ENCODE results near the gene ZNF536. TPM values are rescaled to one million over a fixed set of nuclear protein-coding genes. Genes with fewer than 3 reads are reported as not detected.

The ZNF536 gene
- total and polyA plus RNA-seq, 2 donors (not counting 3 experiments of a cell fraction or from before 2014, with no cell fraction given), result not detected

- Histone ChIP-seq H3K4me3 (replicated peaks in 1 of 3; ENCODE audit: insufficient read depth in 1 of 3, low read depth in 1 of 3, low read length in 3 of 3) (no peak overlapping the region), H3K9ac (replicated peaks; ENCODE audit: extremely low read depth, insufficient read depth, low read length) (no peak overlapping the region), H3K27ac (ENCODE audit: insufficient read depth, low read depth, low read length) (no peak overlapping the region), H3K79me2 (ENCODE audit: control insufficient read depth, insufficient read depth, low read length) (no peaks in the 10 kb centered on the region), H3K4me1 (ENCODE audit: control insufficient read depth, extremely low read depth, insufficient read depth, low read length) (no peaks in the 10 kb centered on the region), H3K4me2 (ENCODE audit: insufficient read depth, low read length) (no peak overlapping the region), H3K27me3 (ENCODE audit: control insufficient read depth in 2 of 2, insufficient read depth in 2 of 2, low read length in 2 of 2) (no peaks in the 10 kb centered on the region), H3K9me1 (replicated peaks; ENCODE audit: control insufficient read depth, extremely low read depth, insufficient read depth, low read length) (no peaks in the 10 kb centered on the region), H3K36me3 (ENCODE audit: control insufficient read depth in 2 of 2, extremely low read depth in 1 of 2, insufficient read depth in 2 of 2, low read length in 2 of 2) (no peaks in the 10 kb centered on the region), H2AFZ (ENCODE audit: low read depth, low read length) (no peak overlapping the region), H3K9me3 (replicated peaks; ENCODE audit: control insufficient read depth, insufficient read depth, low read length) (peaks cover 5% of the 10 kb centered on the region), H4K20me1 (replicated peaks; ENCODE audit: control insufficient read depth, extremely low read depth, insufficient read depth, low read length) (no peaks in the 10 kb centered on the region)
- intact Hi-C loops (cut with micrococcal nuclease) (no loop called here), dilution Hi-C loops (cut with MboI; ENCODE audit: extremely low pct_ligation_motif_present, low sequenced_read_pairs) (no loop called here)
- no TSS peak for BruUV-seq (replicated peaks)
- ChIA-PET CTCF (no interaction called here), POLR2A (no interaction called here)
- DNase-seq (ENCODE audit: low read depth, low spot score) (no peak), FAIRE-seq (no peak)
- no peak for TF ChIP-seq FOS (IDR thresholded peaks at IDR 0.05; ENCODE audit: borderline replicate concordance, insufficient read depth, low read length)
- no peak for TF ChIP-seq POLR2AphosphoS5 (IDR thresholded peaks at IDR 0.05; ENCODE audit: insufficient read depth, low read depth, low read length)
- no peak for TF ChIP-seq JUN (IDR thresholded peaks at IDR 0.05; ENCODE audit: borderline replicate concordance, insufficient read depth, insufficient read length, low read depth)
- no peak for TF ChIP-seq GATA2 (IDR thresholded peaks at IDR 0.05; ENCODE audit: insufficient read depth, insufficient read length, low read depth, low read length)
- TF ChIP-seq EZH2 (IDR thresholded peaks at IDR 0.05; ENCODE audit: borderline replicate concordance, low read depth, low read length, severe bottlenecking), result no peak
- no peak for TF ChIP-seq MYC (IDR thresholded peaks at IDR 0.05; ENCODE audit: low read depth, low read length)
These were observed 150.2 kb downstream of the ZNF536 start for GRCh38 chr19:30522341-30522740.

- ChIA-PET POLR2A (no interaction called here), CTCF (no interaction called here)
- no peak for DNase-seq (ENCODE audit: low read depth, low spot score)
- Histone ChIP-seq H3K9me3 (replicated peaks; ENCODE audit: control insufficient read depth, insufficient read depth, low read length) (peaks cover 5% of the 10 kb centered on the region), H2AFZ (ENCODE audit: low read depth, low read length) (no peak overlapping the region), H3K27me3 (ENCODE audit: control insufficient read depth in 2 of 2, insufficient read depth in 2 of 2, low read length in 2 of 2) (no peaks in the 10 kb centered on the region), H3K27ac (ENCODE audit: insufficient read depth, low read depth, low read length) (no peak overlapping the region), H4K20me1 (replicated peaks; ENCODE audit: control insufficient read depth, extremely low read depth, insufficient read depth, low read length) (no peaks in the 10 kb centered on the region), H3K36me3 (ENCODE audit: control insufficient read depth in 2 of 2, extremely low read depth in 1 of 2, insufficient read depth in 2 of 2, low read length in 2 of 2) (no peaks in the 10 kb centered on the region), H3K4me2 (ENCODE audit: insufficient read depth, low read length) (no peak overlapping the region), H3K79me2 (ENCODE audit: control insufficient read depth, insufficient read depth, low read length) (no peaks in the 10 kb centered on the region), H3K9me1 (replicated peaks; ENCODE audit: control insufficient read depth, extremely low read depth, insufficient read depth, low read length) (no peaks in the 10 kb centered on the region), H3K9ac (replicated peaks; ENCODE audit: extremely low read depth, insufficient read depth, low read length) (no peak overlapping the region), H3K4me1 (ENCODE audit: control insufficient read depth, extremely low read depth, insufficient read depth, low read length) (no peaks in the 10 kb centered on the region), H3K4me3 (replicated peaks in 1 of 3; ENCODE audit: insufficient read depth in 1 of 3, low read depth in 1 of 3, low read length in 3 of 3) (no peak overlapping the region)
- TF ChIP-seq MAX (IDR thresholded peaks at IDR 0.05; ENCODE audit: insufficient read depth, insufficient read length), result no peak
- TF ChIP-seq GATA2 (IDR thresholded peaks at IDR 0.05; ENCODE audit: insufficient read depth, insufficient read length, low read depth, low read length), result no peak
- no peak for TF ChIP-seq POLR2AphosphoS5 (IDR thresholded peaks at IDR 0.05; ENCODE audit: insufficient read depth, low read depth, low read length)
- no peak for TF ChIP-seq MYC (IDR thresholded peaks at IDR 0.05; ENCODE audit: low read depth, low read length)
- no peak for TF ChIP-seq EZH2 (IDR thresholded peaks at IDR 0.05; ENCODE audit: borderline replicate concordance, low read depth, low read length, severe bottlenecking)
- no peak for TF ChIP-seq CTCF (IDR thresholded peaks at IDR 0.05; ENCODE audit: extremely low read depth in 1 of 2, insufficient read depth in 1 of 2, low read depth in 1 of 2, low read length in 2 of 2)
- TF ChIP-seq FOS (IDR thresholded peaks at IDR 0.05; ENCODE audit: borderline replicate concordance, insufficient read depth, low read length), result no peak
- no peak for TF ChIP-seq POLR2A (IDR thresholded peaks at IDR 0.05; ENCODE audit: low read depth, low read length)
- no peak for TF ChIP-seq JUN (IDR thresholded peaks at IDR 0.05; ENCODE audit: borderline replicate concordance, insufficient read depth, insufficient read length, low read depth)
- BruUV-seq (replicated peaks), result no TSS peak
- FAIRE-seq, result no peak
- dilution Hi-C loops (cut with MboI; ENCODE audit: extremely low pct_ligation_motif_present, low sequenced_read_pairs) (no loop called here), intact Hi-C loops (cut with micrococcal nuclease) (no loop called here)
These were observed 151.6 kb downstream of the ZNF536 start for GRCh38 chr19:30523791-30524190.
